Measurements from ENCODE around the gene ZNF497. TPM values are rescaled to one million over a fixed set of nuclear protein-coding genes. Genes with fewer than 3 reads are reported as not detected.
"Not testable (repeated sequence)": the region's sequence is repeated elsewhere in the genome, so short reads cannot be mapped to it uniquely, and the experiment has no call there.

ZNF497 gene
- polyA plus RNA-seq, 4 donors, result 3.4 to 7.9 (median 5.6) TPM

DNA sequence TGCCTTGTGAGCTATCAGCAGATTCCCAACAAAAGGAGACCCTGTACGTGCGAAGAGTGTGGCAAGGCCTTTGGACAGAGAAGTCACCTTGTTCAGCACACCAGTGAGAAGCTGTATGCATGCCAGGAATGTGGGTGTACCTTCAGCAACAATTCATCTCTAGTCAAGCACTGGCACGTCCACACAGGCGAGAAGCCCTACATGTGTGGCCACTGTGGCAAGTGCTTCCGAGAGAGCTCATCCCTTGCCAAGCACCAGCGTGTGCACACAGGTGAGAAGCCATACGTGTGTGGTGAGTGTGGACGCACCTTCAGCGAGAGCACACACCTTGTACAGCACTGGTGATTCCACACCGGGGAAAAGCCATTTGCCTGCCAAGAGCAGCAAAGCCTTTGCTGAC is 43.3 kb downstream of the ZNF497 start:
- no peak for DNase-seq (ENCODE audit: low read depth in 4 of 4, low spot score in 2 of 4)

DNA sequence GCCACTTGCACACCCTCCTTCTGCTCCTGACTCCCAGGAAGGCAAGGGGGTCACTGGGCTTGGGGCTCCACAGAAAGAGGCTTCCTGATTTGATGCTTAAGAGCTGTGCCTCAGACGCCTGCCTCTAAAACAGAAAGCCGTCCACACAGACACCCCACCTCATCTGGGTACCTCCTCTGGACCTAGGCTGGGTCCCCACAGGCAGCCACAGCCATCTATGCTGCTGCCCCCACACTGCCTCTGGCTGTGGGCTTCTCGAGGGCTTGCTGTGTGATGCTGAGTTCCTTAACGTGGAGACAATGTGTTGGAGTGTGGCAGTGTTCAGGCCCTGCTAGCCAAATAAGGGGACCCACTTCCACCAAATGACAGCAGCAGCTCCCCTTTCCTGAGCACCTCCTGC is 44.3 kb downstream of the ZNF497 start:
- no peak for DNase-seq (ENCODE audit: low read depth in 4 of 4, low spot score in 2 of 4)

DNA sequence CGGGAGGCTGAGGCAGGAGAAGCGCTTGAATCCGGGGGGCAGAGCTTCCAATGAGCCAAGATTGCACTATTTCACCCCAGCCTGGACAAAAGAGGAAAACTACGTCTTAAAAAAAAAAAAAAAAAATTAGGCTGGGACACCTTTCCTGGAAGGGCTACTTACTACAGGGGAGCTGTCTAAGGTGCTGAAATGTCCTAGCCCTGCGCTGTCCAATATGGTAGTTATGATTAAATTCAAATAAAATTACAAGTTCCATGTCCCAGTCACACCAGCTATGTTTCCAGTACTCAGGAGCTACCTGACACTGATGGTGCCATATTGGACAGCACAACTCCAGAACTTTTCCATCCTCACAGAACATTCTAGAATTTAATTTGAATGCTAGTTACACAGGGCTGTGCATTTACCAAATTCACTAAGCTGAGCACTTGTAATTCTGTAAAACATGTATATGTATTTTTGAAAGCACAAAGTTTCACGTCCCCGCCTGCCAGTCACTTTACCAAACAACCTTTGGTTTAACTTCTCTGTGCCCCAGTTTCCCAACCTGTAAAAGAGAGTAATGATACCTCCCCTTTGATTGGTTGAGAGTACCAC is 45.0 kb downstream of the ZNF497 start:
- DNase-seq (ENCODE audit: low read depth in 4 of 4, low spot score in 2 of 4), result peak in 1 of 4 donors; percentile 33

DNA sequence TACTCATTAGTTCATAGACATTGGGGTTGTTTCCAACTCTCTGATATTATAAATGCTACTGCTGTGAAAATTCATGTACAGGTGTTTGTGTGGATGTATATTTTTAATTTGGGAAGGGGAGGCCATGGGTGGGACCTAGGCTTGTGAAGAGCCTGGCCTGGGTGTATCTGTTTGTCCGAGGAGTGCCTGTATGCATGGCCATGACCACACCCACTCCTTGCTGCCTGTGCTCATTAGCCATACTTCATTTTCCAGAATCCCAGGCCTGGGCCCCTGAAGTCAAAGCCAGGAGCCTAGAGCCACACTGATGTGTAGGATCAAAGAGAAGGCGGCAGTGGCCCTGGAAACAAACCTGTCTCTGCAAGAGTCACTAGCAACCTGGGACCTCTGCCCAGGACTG is 47.0 kb downstream of the ZNF497 start:
- no peak for DNase-seq (ENCODE audit: low read depth in 4 of 4, low spot score in 2 of 4)

DNA sequence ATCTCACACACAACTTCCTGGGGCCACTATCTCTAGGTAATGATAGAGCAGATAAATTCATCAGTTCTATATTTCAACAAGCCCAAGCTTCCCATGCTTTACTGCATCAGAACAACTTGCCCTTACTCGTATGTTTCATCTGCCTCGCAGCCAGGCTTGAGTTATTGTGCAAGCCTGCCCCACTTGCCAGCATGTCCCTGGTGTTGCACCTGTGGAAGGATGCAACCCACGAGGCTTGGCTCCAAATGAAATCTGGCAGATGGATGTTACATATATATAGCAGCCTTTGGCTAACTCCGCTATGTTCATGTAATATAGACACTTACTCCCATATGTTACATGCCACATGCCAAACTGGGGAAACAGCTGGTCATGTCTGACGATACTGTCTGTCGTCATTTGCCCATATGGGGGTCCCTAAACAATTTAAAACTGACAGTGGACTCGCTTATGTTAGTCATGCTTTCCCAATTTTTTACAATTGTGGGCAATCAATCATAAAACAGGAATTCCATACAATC is 51.1 kb downstream of the ZNF497 start:
- no peak for DNase-seq (ENCODE audit: low read depth in 4 of 4, low spot score in 2 of 4)

DNA sequence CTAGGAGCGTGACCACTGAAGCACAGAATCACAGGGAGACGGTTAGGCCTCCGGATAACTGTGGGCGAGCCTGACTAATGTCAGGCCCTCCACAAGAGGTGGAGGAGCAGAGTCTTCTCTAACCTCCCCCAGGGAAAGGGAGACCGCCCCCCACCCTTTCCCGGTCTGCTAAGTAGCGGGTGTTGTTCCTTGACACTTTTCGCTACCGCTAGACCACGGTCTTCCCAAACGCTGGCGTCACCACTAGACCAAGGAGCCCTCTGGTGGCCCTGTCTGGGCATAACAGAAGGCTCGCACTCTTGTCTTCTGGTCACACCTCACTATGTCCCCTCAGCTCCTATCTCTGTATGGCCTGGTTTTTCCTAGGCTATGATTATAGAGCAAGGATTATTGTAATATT is 51.9 kb downstream of the ZNF497 start:
- not testable (repeated sequence) for DNase-seq (ENCODE audit: low read depth in 4 of 4, low spot score in 2 of 4)

DNA sequence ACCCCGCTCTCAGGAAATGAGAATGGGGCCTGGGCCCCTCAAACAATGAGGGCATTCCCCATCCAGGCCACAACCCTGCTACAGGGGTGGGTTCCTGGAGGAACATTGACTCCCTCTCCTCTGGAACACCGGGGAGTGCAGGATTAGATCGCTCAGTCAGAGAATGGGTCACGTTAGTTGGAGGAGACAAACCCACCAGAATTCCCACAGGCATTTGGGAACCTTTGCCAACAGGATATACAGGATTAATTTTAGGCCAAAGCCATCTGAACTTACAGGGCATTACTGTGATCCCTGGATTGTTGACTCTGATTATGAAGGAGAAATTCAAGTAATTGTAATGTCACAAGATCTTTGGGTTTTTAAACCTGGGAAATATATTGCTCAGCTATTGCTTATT is 54.8 kb downstream of the ZNF497 start:
- no peak for DNase-seq (ENCODE audit: low read depth in 4 of 4, low spot score in 2 of 4)

DNA sequence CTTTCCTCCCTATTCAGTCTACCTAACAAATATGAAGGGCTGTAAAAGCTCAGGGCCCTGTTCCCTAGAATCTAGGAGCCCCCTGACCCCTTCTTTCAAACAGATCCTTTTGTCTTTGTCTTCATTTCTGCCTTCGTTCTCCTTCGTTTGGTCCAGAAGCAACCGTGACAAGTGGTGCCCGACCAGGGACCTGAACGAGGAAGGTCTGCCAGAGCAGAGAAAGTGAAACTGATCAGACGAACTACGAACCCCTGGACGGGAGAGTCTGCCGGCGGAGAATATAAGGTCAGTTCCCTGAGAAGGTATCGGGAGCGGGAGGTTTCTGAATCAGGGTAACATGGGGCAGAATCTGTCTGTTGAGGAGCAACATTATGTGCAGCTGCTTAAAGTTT is 56.6 kb downstream of the ZNF497 start:
- no peak for DNase-seq (ENCODE audit: low read depth in 4 of 4, low spot score in 2 of 4)

DNA sequence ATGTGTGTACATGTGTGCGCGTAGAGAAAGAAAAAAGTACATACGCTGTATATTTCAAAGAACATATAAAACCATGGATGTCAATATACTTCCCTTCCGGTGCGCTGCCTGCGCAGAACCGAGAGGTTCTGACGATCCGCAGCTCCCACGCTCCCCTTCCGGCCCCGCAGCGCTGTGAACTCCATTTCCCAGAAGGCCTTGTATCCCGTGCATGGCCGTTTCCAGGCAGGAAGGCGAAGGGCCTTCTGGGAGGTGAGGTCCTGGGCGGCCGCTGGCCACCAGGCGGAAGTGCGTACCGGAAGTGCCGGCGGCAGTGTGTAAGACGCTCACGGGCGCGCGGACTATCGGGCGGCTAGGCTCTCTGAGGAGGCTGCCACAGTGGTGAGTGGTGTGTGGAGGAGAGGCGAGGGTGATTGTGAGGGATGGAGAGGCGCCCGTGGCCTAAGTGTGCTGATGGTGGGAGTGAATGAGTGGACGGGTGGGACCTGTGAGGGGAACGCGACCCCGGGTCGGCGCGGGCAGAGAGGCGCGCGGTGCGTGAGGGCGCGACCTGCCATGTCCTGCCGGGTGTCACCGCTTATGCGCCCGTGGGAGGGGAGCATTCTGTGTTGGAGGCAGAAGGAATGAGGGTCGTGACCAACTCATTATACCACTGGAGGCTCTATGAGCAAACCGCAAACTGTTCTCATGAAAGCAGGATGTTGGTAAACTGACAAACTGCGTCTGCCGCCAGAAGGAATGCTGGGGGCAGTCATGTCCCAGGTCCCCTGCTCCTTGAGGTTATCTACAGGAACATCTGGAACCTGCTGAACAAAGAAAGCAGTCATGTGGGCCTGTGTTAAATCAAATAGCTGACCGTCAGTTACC is 57.3 kb downstream of the ZNF497 start, which contains the start of gene ERVK3-1:
ERVK3-1 (plus strand) TSS at position 313 of the 867 bp plus-strand sequence. CDS start 6,792 bp downstream, outside the sequence.
- DNase-seq (ENCODE audit: low read depth in 4 of 4, low spot score in 2 of 4), result peak in 3 of 4 donors; percentile 84 to 90 (median 89)

DNA sequence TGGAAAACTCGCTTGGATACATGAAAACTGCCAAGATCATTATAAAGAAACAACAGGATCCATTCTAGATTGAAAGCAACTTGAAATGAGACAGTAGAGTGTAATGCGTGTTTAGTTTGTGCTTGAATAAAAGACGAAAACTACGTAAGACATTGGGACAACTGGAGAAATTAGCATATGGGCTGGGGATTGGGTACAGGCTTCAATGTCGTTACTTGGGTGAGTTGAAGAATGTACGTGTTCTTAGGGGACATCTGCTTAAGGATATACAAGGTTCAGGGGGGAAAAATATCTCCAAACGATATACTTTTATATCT is 57.8 kb downstream of the ZNF497 start:
- DNase-seq (ENCODE audit: low read depth in 4 of 4, low spot score in 2 of 4), result no peak

Other genes starting within 250 kb of the ZNF497 start
- gene ZNF329, start 212.0 kb downstream of the ZNF497 start, polyA plus RNA-seq (ENCODE audit: insufficient read length in 4 of 4), result 10 to 100 TPM; 20.4 to 24.0 (median 21.5) TPM
- gene ZNF274, start 179.7 kb downstream of the ZNF497 start, polyA plus RNA-seq (ENCODE audit: insufficient read length in 4 of 4), result 10 to 100 TPM; 17.6 to 25.8 (median 20.7) TPM
- 10 to 100 TPM; 32.4 to 48.9 (median 35.6) TPM for gene ZNF544, start 133.8 kb downstream of the ZNF497 start, polyA plus RNA-seq (ENCODE audit: insufficient read length in 4 of 4)
- 1 to 10 TPM; 6.1 to 9.9 (median 7.9) TPM for gene ZNF8, start 83.8 kb downstream of the ZNF497 start, polyA plus RNA-seq (ENCODE audit: insufficient read length in 4 of 4)
- gene ERVK3-1, start 57.4 kb downstream of the ZNF497 start, polyA plus RNA-seq (ENCODE audit: insufficient read length in 4 of 4), result 10 to 100 TPM; 49.7 to 58.3 (median 51.6) TPM
- 1 to 10 TPM; 3.0 to 4.2 (median 3.5) TPM for gene ZSCAN22, start 35.8 kb downstream of the ZNF497 start, polyA plus RNA-seq (ENCODE audit: insufficient read length in 4 of 4)
- 1 to 10 TPM; 1.3 to 2.0 (median 1.5) TPM for gene A1BG, start 9.3 kb downstream of the ZNF497 start, polyA plus RNA-seq (ENCODE audit: insufficient read length in 4 of 4)
- 1 to 10 TPM; 2.6 to 7.1 (median 5.3) TPM for gene ZNF837, start 18.3 kb upstream of the ZNF497 start, polyA plus RNA-seq (ENCODE audit: insufficient read length in 4 of 4)
- gene RPS5, start 24.5 kb upstream of the ZNF497 start, polyA plus RNA-seq (ENCODE audit: insufficient read length in 4 of 4), result 1,000 to 10,000 TPM in 2 of 4 donors, 100 to 1,000 TPM in 2; 891 to 1,257 (median 971) TPM
- gene RNF225, start 32.9 kb upstream of the ZNF497 start, polyA plus RNA-seq (ENCODE audit: insufficient read length in 4 of 4), result not detected
- gene ZNF584, start 45.9 kb upstream of the ZNF497 start, polyA plus RNA-seq (ENCODE audit: insufficient read length in 4 of 4), result 10 to 100 TPM; 11.2 to 14.6 (median 14.3) TPM
- 10 to 100 TPM; 11.9 to 16.1 (median 15.0) TPM for gene ZNF132, start 77.4 kb upstream of the ZNF497 start, polyA plus RNA-seq (ENCODE audit: insufficient read length in 4 of 4)
- 1 to 10 TPM; 4.5 to 7.0 (median 5.6) TPM for gene ZNF324B, start 88.9 kb upstream of the ZNF497 start, polyA plus RNA-seq (ENCODE audit: insufficient read length in 4 of 4)
- gene ZNF324, start 104.3 kb upstream of the ZNF497 start, polyA plus RNA-seq (ENCODE audit: insufficient read length in 4 of 4), result 10 to 100 TPM in 2 of 4 donors, 1 to 10 TPM in 2; 8.9 to 13.5 (median 10.8) TPM
- 10 to 100 TPM; 12.4 to 24.5 (median 17.9) TPM for gene ZNF446, start 113.6 kb upstream of the ZNF497 start, polyA plus RNA-seq (ENCODE audit: insufficient read length in 4 of 4)
- 10 to 100 TPM in 2 of 4 donors, 1 to 10 TPM in 2; 9.7 to 13.4 (median 10.1) TPM for gene SLC27A5, start 149.2 kb upstream of the ZNF497 start, polyA plus RNA-seq (ENCODE audit: insufficient read length in 4 of 4)
- 10 to 100 TPM in 3 of 4 donors, 1 to 10 TPM in 1; 9.0 to 18.3 (median 13.5) TPM for gene ZBTB45, start 157.1 kb upstream of the ZNF497 start, polyA plus RNA-seq (ENCODE audit: insufficient read length in 4 of 4)
- gene TRIM28, start 181.3 kb upstream of the ZNF497 start, polyA plus RNA-seq (ENCODE audit: insufficient read length in 4 of 4), result 100 to 1,000 TPM; 665 to 780 (median 704) TPM
- 100 to 1,000 TPM; 118 to 132 (median 126) TPM for gene CHMP2A, start 192.4 kb upstream of the ZNF497 start, polyA plus RNA-seq (ENCODE audit: insufficient read length in 4 of 4)
- 100 to 1,000 TPM in 1 of 4 donors, 10 to 100 TPM in 3; 87.6 to 104 (median 95.3) TPM for gene UBE2M, start 195.9 kb upstream of the ZNF497 start, polyA plus RNA-seq (ENCODE audit: insufficient read length in 4 of 4)
- 10 to 100 TPM; 18.2 to 61.3 (median 43.9) TPM for gene MZF1, start 210.6 kb upstream of the ZNF497 start, polyA plus RNA-seq (ENCODE audit: insufficient read length in 4 of 4)

All from left renal cortex interstitium (tissue), 4 donors.